Mammary epithelial cell (primary cell): ENCODE data around the gene CFAP251.

Source experiments
- CTCF ChIP-seq, 2 donors: IDR thresholded peaks in 1 of 2; conservative IDR thresholded peaks in 1 of 2; 2 replicates each; pipeline ENCODE4 v1.5.1; 2011 to 2012; ENCODE audit warnings: inconsistent platforms in 2 of 2, low read length in 2 of 2, mild to moderate bottlenecking in 2 of 2, control low read depth in 1 of 2, low read depth in 1 of 2; ENCODE audit not compliant: insufficient read depth in 1 of 2; ENCODE audit errors: extremely low read depth in 1 of 2
- EZH2 ChIP-seq: IDR thresholded peaks from 2 replicates; pipeline ENCODE4 v1.6.1; 2012; ENCODE audit warnings: low read length, inconsistent platforms, borderline replicate concordance

- TF ChIP-seq EZH2: no peak
- TF ChIP-seq CTCF (conservative IDR thresholded peaks at IDR 0.05 in 1 of 2, IDR thresholded peaks at IDR 0.05 in 1 of 2; ENCODE audit: extremely low read depth in 1 of 2, insufficient read depth in 1 of 2, low read depth in 1 of 2, low read length in 2 of 2): no peak
These were observed 86.9 kb downstream of the CFAP251 start for GRCh38 chr12:122005252-122005776.
